Tibial nerve (tissue), 4 donors: Measurements from ENCODE around the gene SNX20. TPM values are rescaled to one million over a fixed set of nuclear protein-coding genes. Genes with fewer than 3 reads are reported as not detected.
A peak's percentile ranks its signal among the peaks of the same experiment; 100 is the strongest.

Experiments used
- DNase-seq, 2 donors: peaks; one replicate each; pipeline ENCODE4 v3.0.0-alpha.2; 2019; ENCODE audit warnings: low spot score in 2 of 2
- H3K27ac ChIP-seq, 4 donors: fragments of 200-600 bp; sonication (generic) in 3 of 4; one replicate each; pipeline ENCODE4 v1.5.1; 2017 to 2019; ENCODE audit warnings: mild to moderate bottlenecking in 1 of 4
- H3K27me3 ChIP-seq, 2 donors: fragments of 200-600 bp; sonication (generic) in 1 of 2; one replicate each; pipeline versions ENCODE4 v1.5.1 to v1.6.0; 2017 to 2019
- H3K36me3 ChIP-seq, 3 donors: fragments of 200-600 bp; sonication (generic); one replicate each; pipeline ENCODE4 v1.5.1; 2018 to 2019
- H3K4me1 ChIP-seq, 4 donors: fragments of 200-600 bp; sonication (generic) in 3 of 4; one replicate each; pipeline ENCODE4 v1.5.1; 2017 to 2019
- H3K4me3 ChIP-seq, 4 donors: fragments of 200-600 bp; sonication (generic) in 3 of 4; one replicate each; pipeline ENCODE4 v1.5.1; 2017 to 2019; ENCODE audit warnings: mild to moderate bottlenecking in 1 of 4, moderate library complexity in 1 of 4
- H3K9me3 ChIP-seq, 4 donors: fragments of 200-600 bp; sonication (generic) in 3 of 4; one replicate each; pipeline ENCODE4 v1.5.1; 2017 to 2019
- CTCF ChIP-seq, 5 experiments: fragments of 200-600 bp in 3 of 5; fragments of 450-650 bp in 2 of 5; sonication (generic) in 3 of 5; IDR thresholded peaks; one replicate each; pipeline ENCODE4 v1.5.1; 2016 to 2019; ENCODE audit warnings: antibody characterized with exemption in 5 of 5, mild to moderate bottlenecking in 3 of 5, moderate library complexity in 2 of 5
- EP300 ChIP-seq, 2 donors: sonication (generic); formaldehyde crosslinking; IDR thresholded peaks; one replicate each; pipeline ENCODE4 v1.6.1; 2017; ENCODE audit warnings: antibody characterized with exemption in 2 of 2, mild to moderate bottlenecking in 1 of 2
- POLR2A ChIP-seq, 2 donors: fragments of 450-650 bp; IDR thresholded peaks; one replicate each; pipeline ENCODE4 v1.6.1; 2017; ENCODE audit warnings: antibody characterized with exemption in 2 of 2, mild to moderate bottlenecking in 2 of 2, moderate library complexity in 2 of 2
- WGBS, 2 donors: methylation state at CpG; one replicate each; pipeline ENCODE4 v1.1.5; 2018; 5-methylcytosine and 5-hydroxymethylcytosine counted together
- total RNA-seq, 4 donors: library from RNA; depleted of rRNA; stranded (reverse); fragments of >200 nt; gene quantifications; one replicate each; pipeline ENCODE4 v1.1.0, GENCODE V29; 2016

SNX20 gene
- total RNA-seq, 4 donors from 2014 or later: 1.7 to 5.1 (median 2.3) TPM

- no peak for DNase-seq
- no peak for TF ChIP-seq CTCF (IDR thresholded peaks at IDR 0.05)
- no peak for TF ChIP-seq EP300 (IDR thresholded peaks at IDR 0.05)
- TF ChIP-seq POLR2A (IDR thresholded peaks at IDR 0.05): no peak
- WGBS, 2 donors: 78% methylated on average over 6 of the region's 6 CpGs
- Histone ChIP-seq H3K4me3 (peak overlapping the region in 2 of 4 donors; percentile 37 to 51), H3K27me3 (no peaks in the 10 kb centered on the region), H3K4me1 (peaks cover 0 to 15% (median 0%) of the 10 kb centered on the region in 4 donors), H3K36me3 (no peaks in the 10 kb centered on the region), H3K9me3 (no peaks in the 10 kb centered on the region), H3K27ac (peak overlapping the region in 2 of 4 donors; percentile 26 to 86)
These were observed 1.2 kb downstream of the SNX20 start for GRCh38 chr16:50679676-50680555.

GRCh38 chr16:50679266-50679665, 1.8 kb downstream of the SNX20 start:
- no peak overlapping the region for H3K27ac ChIP-seq
- WGBS, 2 donors: 75 to 81% methylated on average over 14 of the region's 14 CpGs
- TF ChIP-seq CTCF (IDR thresholded peaks at IDR 0.05) (no peak), EP300 (IDR thresholded peaks at IDR 0.05) (no peak), POLR2A (IDR thresholded peaks at IDR 0.05) (no peak)
- no peaks in the 10 kb centered on the region for H3K9me3 ChIP-seq
- peaks cover 0 to 10% (median 0%) of the 10 kb centered on the region in 4 donors for H3K4me1 ChIP-seq
- H3K36me3 ChIP-seq: no peaks in the 10 kb centered on the region
- H3K27me3 ChIP-seq: no peaks in the 10 kb centered on the region
- DNase-seq: no peak
- H3K4me3 ChIP-seq: no peak overlapping the region

- no peak for DNase-seq
- Histone ChIP-seq H3K36me3 (peaks cover 0 to 5% (median 0%) of the 10 kb centered on the region in 3 donors), H3K4me1 (peaks cover 0 to 2% (median 0%) of the 10 kb centered on the region in 4 donors), H3K27ac (no peak overlapping the region), H3K27me3 (no peaks in the 10 kb centered on the region), H3K9me3 (peaks cover 0 to 5% (median 0%) of the 10 kb centered on the region in 4 donors), H3K4me3 (no peak overlapping the region)
- whole genome bisulfite sequencing, 2 donors: 47 to 57% methylated on average over 3 of the region's 3 CpGs
- TF ChIP-seq POLR2A (IDR thresholded peaks at IDR 0.05) (no peak), EP300 (IDR thresholded peaks at IDR 0.05) (no peak), CTCF (IDR thresholded peaks at IDR 0.05) (no peak)
These were observed 2.6 kb downstream of the SNX20 start for GRCh38 chr16:50678531-50678930.

- Histone ChIP-seq H3K4me1 (no peaks in the 10 kb centered on the region), H3K9me3 (peaks cover 0 to 16% (median 1%) of the 10 kb centered on the region in 4 donors), H3K27me3 (no peaks in the 10 kb centered on the region), H3K4me3 (no peak overlapping the region), H3K36me3 (peaks cover 0 to 15% (median 0%) of the 10 kb centered on the region in 3 donors), H3K27ac (no peak overlapping the region)
- no peak for TF ChIP-seq POLR2A (IDR thresholded peaks at IDR 0.05)
- TF ChIP-seq EP300 (IDR thresholded peaks at IDR 0.05): no peak
- peak in 1 of 5 experiments; percentile 13 for TF ChIP-seq CTCF (IDR thresholded peaks at IDR 0.05)
- DNase-seq: no peak
- 54 to 76% methylated on average over 4 to 7 of the region's 7 CpGs for WGBS, 2 donors
These were observed 3.8 kb downstream of the SNX20 start for GRCh38 chr16:50677351-50677750.

GRCh38 chr16:50676684-50677225, 4.4 kb downstream of the SNX20 start:
- Histone ChIP-seq H3K36me3 (peaks cover 0 to 21% (median 0%) of the 10 kb centered on the region in 3 donors), H3K4me3 (no peak overlapping the region), H3K4me1 (no peaks in the 10 kb centered on the region), H3K9me3 (peaks cover 0 to 22% (median 3%) of the 10 kb centered on the region in 4 donors), H3K27me3 (no peaks in the 10 kb centered on the region), H3K27ac (no peak overlapping the region)
- TF ChIP-seq CTCF (IDR thresholded peaks at IDR 0.05): no peak
- TF ChIP-seq EP300 (IDR thresholded peaks at IDR 0.05): no peak
- TF ChIP-seq POLR2A (IDR thresholded peaks at IDR 0.05): no peak
- DNase-seq: no peak
- WGBS, 2 donors: 77 to 79% methylated on average over 9 of the region's 9 CpGs
